GM19467 (cell line): ENCODE data around the gene MTA3.
A peak's percentile ranks its signal among the peaks of the same experiment; 100 is the strongest.
"Not testable (repeated sequence)": the region's sequence is repeated elsewhere in the genome, so short reads cannot be mapped to it uniquely, and the experiment has no call there.

ENCODE experiments used
- ATAC-seq: cut with Tn5 transposase; IDR thresholded peaks from one replicate; pipeline ENCODE4 v1.9.1; 2021; ENCODE audit warnings: mild to moderate bottlenecking, moderate library complexity; ENCODE audit not compliant: unreplicated experiment

The MTA3 gene

GRCh38 chr2:42566837-42567321 lies 1.6 kb upstream of the MTA3 start:
- ATAC-seq, result peak; percentile 48

DNA sequence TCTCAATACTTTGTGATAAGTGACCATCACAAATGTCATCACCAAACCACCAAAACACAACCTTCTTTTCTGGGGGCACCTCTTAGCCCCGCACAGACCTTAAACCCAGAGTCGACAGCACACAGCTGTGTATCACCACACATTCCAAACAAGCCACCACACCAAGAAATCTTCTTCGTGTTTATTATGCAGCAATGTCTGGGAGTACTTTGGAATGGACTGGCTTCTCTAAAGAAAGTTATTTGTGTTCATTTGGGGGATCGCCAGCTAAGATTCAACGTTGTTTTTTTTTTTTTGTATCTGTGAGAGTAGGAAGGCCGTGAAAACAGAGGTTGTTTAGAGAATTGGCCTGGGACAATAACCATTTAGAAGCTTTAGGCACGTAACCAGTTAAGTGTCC lies 1.1 kb upstream of the MTA3 start:
- no peak for ATAC-seq

- ATAC-seq, result peak; percentile 65
These were observed 529 bp upstream of the MTA3 start for GRCh38 chr2:42567806-42568400.

- ATAC-seq, result no peak
These were observed 782 bp downstream of the MTA3 start for GRCh38 chr2:42569116-42569711.

- ATAC-seq, result no peak
These were observed 1.5 kb downstream of the MTA3 start for GRCh38 chr2:42569883-42570282.

- ATAC-seq, result no peak
These were observed 4.1 kb downstream of the MTA3 start for GRCh38 chr2:42572297-42573081.

DNA sequence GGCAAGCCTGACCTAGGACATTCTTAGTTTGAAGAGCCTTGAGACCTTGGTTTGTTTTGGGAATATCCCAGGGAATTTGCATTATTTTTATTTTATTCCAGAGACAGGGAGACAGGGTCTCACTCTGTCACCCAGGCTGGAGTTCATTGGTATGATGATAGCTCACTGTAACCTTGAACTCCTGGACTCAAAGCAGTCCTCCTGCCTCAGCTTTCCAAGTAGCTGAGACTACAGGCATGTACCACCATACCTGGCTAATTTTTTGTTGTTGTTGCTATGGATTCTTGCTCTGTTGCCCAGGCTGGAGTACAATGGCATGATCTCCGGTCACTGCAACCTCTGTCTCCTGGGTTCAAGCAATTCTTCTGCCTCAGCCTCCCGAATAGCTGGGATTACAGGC lies 4.8 kb downstream of the MTA3 start:
- ATAC-seq, result no peak

DNA sequence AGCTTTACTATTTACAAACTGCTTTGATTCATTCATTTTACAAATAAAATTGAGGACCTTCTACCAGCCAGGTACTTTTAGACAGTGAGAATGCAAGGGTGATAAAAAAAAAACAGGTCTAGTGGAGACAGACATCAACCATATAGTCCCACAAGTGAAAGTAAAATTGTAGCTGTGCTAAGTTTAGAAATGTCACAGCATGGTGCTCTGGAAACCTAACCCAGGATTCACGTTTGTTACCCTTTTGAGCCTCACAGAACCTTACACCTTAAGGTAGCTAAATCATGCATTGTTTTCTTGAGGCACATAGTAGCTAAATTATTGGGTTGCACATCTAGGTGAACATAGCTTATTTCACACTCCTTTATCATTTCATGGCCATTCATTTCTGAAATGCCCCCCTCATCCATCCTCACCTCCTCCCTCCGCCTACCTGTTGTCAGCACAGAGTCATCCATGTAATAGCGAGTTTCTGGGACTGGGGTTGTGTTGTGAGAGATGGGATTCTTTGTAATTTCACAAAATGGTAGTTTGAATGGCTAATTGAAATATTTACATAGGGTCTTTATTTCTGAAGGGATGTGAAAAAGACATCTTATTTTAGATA lies 7.1 kb downstream of the MTA3 start:
- ATAC-seq, result no peak

DNA sequence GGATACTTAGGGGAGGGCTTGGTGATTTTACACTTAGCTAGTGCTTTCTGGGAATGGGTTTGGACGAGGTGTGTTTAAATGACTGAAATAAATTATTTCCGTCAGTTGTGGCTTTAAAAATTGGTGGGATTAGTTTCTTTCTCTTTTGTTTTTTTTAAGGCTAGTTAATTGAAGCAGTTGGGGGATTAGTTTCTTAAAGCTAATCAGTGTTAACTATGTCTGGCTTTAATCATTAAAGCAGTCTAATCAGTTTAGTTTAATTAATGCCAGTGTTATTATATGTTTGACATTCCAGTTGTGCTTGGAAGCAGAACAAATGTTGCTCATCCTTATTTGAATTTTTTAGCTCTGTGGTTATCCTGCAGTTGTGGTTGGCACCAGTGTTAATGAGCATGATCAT lies 10.2 kb downstream of the MTA3 start:
- no peak for ATAC-seq

DNA sequence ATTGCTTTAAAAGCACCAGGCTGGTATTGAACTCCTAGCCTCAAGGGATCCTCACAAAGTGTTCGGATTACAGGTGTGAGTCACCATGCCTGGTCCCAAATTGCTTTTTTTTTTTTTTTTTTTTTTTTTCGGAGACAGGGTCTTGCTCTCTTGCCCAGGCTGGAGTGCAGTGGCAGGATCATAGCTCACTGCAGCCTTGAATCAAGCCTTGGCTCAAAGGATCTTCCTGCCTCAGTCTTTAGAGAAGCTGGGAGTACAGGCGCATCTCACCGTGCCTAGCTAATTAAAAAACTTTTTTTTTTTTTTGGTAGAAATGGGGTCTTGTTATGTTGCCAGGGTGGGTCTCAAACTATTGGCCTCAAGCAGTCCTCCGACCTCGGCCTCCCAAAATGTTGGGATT lies 12.8 kb downstream of the MTA3 start:
- ATAC-seq, result no peak

DNA sequence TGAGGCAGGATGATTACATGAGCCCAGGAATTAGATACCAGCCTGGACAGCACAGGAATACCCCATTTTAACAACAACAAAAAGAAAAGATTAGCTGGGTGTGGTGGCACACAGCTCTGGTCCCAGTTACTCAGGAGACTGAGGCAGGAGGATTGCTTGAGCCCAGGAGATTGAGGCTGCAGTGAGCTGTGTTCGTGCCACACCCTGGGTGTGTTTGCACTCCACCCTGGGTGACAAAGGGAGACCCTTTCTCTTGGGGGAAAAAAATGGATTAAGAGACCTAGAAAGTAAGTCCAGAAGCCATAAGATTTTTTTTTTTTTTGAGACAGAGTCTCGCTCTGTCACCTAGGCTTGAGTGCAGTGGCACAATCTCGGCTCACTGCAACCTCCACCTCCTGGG lies 16.2 kb downstream of the MTA3 start:
- ATAC-seq, result not testable (repeated sequence)

DNA sequence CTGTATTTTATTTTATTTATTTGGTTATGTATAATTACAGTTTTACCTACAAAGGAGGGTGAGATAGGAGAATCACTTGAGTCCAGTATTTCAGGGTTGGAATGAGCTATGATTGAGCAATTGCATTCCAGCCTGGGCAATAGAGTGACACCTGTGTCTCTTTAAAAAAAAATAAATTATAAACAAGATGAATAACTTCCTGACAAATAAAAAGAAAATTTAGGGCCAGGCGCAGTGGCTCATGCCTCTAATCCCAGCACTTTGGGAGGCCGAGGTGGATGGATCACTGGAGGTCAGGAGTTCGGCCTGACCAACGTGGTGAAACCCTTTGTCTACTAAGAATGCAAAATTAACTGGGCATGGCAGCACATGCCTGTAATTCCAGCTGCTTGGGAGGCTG lies 17.3 kb downstream of the MTA3 start:
- ATAC-seq, result no peak

GRCh38 chr2:42587526-42588117 lies 19.2 kb downstream of the MTA3 start:
- no peak for ATAC-seq

GRCh38 chr2:42588121-42588520 lies 19.7 kb downstream of the MTA3 start:
- no peak for ATAC-seq

DNA sequence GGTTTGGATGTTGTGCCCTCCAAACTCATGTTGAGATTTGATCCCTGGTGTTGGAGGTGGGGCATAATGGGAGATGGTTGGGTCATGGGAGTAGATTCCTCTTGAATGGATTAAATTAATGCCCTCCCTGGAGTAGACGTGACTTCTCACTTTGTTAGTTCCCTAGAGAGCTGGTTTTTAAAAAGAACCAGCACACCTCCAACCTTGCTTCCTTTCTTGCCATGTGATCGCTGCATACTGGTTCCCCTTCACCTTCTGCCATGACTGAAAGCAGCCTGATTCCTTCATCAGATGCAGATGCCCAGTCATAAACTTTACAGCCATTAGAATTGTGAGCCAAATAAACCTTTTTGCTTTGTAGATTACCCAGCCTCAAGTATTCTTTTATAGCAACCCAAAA lies 21.7 kb downstream of the MTA3 start:
- ATAC-seq, result no peak

DNA sequence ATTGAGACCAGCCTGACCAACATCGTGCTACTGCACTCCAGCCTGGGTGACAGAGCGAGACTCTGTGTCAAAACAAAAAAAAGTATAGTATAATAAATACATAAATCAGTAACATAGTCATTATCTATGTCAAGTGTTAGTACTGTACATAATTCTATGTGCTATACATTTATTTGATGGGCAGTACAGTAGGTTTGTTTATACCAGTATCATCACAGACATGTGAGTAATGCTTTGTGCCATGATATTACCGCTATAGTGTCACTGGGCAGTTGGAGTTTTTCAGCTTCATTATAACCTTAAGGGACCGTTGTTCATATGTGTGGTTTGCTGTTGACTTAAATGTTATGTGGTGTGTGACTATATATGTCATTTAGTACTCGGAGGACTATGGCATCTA lies 24.9 kb downstream of the MTA3 start:
- no peak for ATAC-seq

DNA sequence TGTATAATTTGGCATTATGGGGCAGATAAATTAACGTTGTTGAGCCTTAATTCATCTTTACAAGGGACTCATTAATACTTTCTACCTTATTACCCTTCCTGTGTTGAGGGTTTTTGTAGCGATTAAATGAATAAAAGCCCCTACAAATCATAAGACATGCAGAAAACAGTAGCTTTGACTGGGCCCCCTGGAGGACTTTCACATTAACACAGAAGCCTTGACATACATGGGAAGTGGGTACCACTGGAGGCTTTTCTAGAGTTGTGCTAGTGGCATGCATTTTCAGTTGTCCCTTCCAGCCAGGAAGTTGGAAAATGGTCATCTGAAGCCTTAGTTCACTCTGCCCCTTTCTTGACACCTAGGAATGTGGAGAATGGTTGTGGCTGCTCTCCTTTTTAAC lies 30.2 kb downstream of the MTA3 start:
- ATAC-seq, result no peak

DNA sequence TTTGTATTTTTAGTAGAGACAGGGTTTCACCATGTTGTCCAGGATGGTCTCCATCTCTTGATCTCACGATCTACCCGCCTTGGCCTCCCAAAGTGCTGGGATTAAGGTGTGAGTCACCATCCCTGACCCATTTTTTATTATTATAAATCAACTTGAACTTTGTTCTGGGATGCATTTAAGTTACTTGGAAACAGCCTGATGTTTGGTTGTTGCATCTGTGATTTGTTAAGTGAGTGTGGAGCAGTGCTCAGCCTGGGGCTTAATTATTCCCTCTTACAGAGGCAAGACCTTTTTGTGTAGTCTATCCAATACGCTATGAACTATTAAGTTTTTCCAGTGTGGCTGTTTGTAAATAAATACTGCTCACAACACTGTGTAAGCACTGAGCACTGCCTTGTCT lies 32.6 kb downstream of the MTA3 start:
- ATAC-seq, result no peak

DNA sequence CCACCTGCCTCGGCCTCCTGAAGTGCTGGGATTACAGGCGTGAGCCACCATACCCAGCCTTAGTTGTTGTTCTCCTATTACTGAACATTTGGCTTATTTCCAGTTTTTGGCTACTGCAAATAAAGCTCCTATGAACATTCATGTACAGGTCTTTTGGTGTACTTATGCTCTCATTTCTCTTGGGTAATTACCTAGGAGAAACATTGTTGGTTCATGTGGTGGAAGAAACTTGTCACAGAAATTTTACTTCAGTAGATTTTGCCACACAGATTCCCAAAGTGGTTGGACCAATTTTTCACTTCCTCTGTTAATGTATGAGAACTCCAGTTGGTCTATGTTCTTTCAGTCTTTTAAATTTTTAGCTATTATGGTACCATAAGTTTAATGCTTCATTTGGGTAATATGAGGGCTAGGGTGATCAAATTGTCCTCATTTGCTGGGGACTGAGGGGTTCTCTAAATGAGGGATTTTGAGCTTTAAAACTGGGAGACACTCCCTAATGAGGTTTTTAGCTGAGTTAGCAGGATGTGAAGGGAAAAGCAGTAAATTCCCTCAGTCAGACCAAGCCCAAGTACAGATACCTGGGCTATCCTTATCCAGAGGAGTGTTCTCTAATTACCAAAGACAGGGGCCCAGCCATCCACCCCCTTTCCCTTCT lies 33.9 kb downstream of the MTA3 start:
- ATAC-seq, result no peak

DNA sequence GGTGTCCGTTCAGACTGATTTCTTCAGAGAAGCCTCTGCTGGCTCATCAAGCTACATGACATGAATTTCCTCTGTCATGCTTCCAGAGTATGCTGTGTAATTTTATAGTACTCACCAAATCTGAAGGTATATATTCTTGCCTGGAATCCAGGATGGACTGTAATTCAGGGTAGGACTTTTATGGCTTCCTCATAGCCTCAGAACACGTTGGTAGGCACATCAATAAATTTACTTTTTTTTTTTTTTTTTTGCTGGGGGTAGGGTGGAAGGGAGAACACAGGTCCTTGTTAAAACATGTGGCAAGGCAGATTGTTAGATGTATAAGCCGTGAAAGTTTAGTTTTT lies 34.4 kb downstream of the MTA3 start:
- no peak for ATAC-seq

DNA sequence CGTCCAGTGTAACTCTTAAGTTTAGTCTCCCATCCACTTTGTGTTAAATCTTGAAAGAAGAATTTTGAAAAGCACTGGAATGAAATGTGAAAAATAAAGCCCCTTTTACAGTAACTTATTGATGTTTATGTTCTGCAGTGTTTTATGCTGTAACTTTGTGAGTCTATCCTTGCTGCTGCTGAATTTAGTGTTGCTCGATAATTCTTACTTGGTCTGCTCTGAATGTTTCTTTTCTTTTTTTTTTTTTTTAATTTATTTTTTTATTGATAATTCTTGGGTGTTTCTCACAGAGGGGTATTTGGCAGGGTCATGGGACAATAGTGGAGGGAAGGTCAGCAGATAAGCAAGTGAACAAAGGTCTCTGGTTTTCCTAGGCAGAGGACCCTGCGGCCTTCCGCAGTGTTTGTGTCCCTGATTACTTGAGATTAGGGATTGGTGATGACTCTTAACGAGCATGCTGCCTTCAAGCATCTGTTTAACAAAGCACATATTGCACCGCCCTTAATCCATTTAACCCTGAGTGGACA lies 36.0 kb downstream of the MTA3 start:
- ATAC-seq, result not testable (repeated sequence)
